HS-5 (cell line): ENCODE data around the gene DNAJC8.

Source experiments
- DNase-seq: peaks from one replicate; pipeline ENCODE4 v3.0.0-alpha.2; 2012; ENCODE audit warnings: low read depth

DNAJC8 gene

GRCh38 chr1:28200234-28200873 lies 32.5 kb downstream of the DNAJC8 start:
- no peak for DNase-seq

- no peak for DNase-seq
Observed at GRCh38 chr1:28199328-28200233, 33.2 kb downstream of the DNAJC8 start.

- no peak for DNase-seq
Observed at GRCh38 chr1:28197682-28198415, 35.0 kb downstream of the DNAJC8 start.

GRCh38 chr1:28196330-28196729 lies 36.5 kb downstream of the DNAJC8 start:
- DNase-seq = no peak

GRCh38 chr1:28195780-28196179 lies 37.0 kb downstream of the DNAJC8 start:
- no peak for DNase-seq

GRCh38 chr1:28194326-28195035 lies 38.3 kb downstream of the DNAJC8 start:
- DNase-seq = no peak

- no peak for DNase-seq
Observed at GRCh38 chr1:28193701-28194161, 39.1 kb downstream of the DNAJC8 start.

- no peak for DNase-seq
Observed at GRCh38 chr1:28190996-28191645, 41.7 kb downstream of the DNAJC8 start.

- no peak for DNase-seq
Observed at GRCh38 chr1:28190337-28190979, 42.4 kb downstream of the DNAJC8 start.

- no peak for DNase-seq
Observed at GRCh38 chr1:28185071-28185470, 47.8 kb downstream of the DNAJC8 start.

- no peak for DNase-seq
Observed at GRCh38 chr1:28180306-28181305, 52.2 kb downstream of the DNAJC8 start.

GRCh38 chr1:28178690-28179485 lies 53.9 kb downstream of the DNAJC8 start:
- no peak for DNase-seq

- no peak for DNase-seq
Observed at GRCh38 chr1:28176492-28177470, 56.0 kb downstream of the DNAJC8 start, which contains the start of gene PTAFR. Gene PTAFR, minus strand, starts transcription at chr1:28176690. Its CDS starts 25,669 bp downstream, at chr1:28151021.

- DNase-seq = no peak
Observed at GRCh38 chr1:28175955-28176485, 56.8 kb downstream of the DNAJC8 start.

- DNase-seq = no peak
Observed at GRCh38 chr1:28173980-28174297, 58.9 kb downstream of the DNAJC8 start.

GRCh38 chr1:28173151-28173979 lies 59.5 kb downstream of the DNAJC8 start:
- DNase-seq = no peak
